Stimulated activated CD8-positive, alpha-beta memory T cell treated with anti-CD3 and anti-CD28 coated beads, Interleukin-12 subunit alpha, Interleukin-12 subunit beta, amount 100 ng/mL, for 1 hour (primary cell): ENCODE measurements around the gene ERBIN.
"Not testable (repeated sequence)": the region's sequence is repeated elsewhere in the genome, so short reads cannot be mapped to it uniquely, and the experiment has no call there.

Experiments used
- DNase-seq: peaks from one replicate; pipeline ENCODE4 v3.0.0-alpha.2; 2020; ENCODE audit warnings: low read depth

Gene ERBIN, protein sequence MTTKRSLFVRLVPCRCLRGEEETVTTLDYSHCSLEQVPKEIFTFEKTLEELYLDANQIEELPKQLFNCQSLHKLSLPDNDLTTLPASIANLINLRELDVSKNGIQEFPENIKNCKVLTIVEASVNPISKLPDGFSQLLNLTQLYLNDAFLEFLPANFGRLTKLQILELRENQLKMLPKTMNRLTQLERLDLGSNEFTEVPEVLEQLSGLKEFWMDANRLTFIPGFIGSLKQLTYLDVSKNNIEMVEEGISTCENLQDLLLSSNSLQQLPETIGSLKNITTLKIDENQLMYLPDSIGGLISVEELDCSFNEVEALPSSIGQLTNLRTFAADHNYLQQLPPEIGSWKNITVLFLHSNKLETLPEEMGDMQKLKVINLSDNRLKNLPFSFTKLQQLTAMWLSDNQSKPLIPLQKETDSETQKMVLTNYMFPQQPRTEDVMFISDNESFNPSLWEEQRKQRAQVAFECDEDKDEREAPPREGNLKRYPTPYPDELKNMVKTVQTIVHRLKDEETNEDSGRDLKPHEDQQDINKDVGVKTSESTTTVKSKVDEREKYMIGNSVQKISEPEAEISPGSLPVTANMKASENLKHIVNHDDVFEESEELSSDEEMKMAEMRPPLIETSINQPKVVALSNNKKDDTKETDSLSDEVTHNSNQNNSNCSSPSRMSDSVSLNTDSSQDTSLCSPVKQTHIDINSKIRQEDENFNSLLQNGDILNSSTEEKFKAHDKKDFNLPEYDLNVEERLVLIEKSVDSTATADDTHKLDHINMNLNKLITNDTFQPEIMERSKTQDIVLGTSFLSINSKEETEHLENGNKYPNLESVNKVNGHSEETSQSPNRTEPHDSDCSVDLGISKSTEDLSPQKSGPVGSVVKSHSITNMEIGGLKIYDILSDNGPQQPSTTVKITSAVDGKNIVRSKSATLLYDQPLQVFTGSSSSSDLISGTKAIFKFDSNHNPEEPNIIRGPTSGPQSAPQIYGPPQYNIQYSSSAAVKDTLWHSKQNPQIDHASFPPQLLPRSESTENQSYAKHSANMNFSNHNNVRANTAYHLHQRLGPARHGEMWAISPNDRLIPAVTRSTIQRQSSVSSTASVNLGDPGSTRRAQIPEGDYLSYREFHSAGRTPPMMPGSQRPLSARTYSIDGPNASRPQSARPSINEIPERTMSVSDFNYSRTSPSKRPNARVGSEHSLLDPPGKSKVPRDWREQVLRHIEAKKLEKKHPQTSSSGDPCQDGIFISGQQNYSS (N-terminal part only)

DNA sequence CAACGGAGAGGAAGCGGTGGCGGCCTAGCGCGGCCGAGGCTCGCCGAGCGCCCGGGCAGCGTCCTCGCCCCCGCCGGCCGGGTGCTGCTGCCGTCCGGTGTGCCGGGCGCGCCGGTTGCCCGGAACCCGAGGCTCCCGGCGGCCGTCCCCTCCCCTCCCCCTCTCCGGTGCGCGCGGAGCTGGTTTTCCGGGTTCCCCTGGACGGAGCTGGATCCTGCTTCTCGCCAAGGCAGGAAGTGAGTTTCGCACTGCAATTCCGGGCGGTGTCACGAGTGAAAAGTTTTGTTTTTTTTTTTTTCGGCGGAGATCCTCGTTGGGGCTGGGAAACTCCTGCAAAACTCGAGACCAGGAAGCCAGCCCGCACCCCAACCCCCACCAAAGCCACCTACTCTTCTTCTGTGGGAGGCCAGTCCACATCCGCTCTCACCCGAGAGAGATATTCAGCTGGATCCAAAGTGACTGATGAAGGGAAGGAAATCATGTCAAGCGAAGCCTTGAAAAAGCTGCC is at the start of gene ERBIN:
Gene ERBIN, plus strand, starts transcription at position 300 of the 508 bp plus-strand sequence. CDS start 66,144 bp downstream, outside the sequence.
- DNase-seq: peak; percentile 45

DNA sequence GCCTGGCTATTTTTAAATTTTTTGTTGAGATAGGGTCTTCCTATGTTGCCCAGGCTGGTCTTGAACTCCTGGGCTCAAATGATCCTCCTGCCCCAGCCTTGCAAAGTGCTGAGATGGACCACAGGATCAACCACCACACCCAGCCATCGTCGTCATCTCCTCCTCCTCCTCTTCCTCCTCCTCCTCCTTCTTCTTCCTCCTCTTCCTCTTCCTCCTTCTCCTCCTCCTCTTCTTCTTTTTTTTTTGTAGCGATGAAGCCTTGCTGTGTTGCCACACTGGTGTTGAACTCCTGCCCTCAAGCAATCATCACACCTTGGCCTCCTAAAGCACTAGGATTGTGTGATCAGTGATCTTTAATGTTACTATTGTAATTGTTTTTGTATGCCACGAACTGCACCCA is 49.4 kb upstream of the ERBIN start:
- no peak for DNase-seq

DNA sequence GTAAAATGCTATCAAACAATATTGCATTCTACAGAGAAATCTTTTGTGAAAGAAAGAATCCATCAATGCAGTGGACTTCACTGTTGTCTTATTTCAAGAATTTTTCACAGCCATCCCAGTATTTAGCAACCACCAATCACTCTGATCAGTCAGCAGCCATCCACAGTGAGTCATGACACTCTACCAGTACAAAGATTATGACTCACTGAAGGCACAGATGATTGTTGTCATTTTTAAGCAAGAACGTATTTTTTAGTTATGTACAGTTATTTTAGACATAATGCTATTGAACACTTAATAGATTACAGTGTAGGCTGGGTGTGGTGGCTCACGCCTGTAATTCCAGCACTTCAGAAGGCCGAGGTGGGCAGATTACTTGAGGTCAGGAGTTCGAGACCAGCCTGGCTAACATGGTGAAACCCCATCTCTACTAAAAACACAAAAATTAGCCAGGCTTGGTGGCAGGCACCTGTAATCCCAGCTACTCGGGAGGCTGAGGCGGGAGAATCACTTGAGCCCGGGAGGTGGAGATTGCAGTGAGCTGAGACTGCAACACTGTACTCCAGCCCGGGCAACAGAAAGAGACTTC is 46.6 kb upstream of the ERBIN start:
- not testable (repeated sequence) for DNase-seq

DNA sequence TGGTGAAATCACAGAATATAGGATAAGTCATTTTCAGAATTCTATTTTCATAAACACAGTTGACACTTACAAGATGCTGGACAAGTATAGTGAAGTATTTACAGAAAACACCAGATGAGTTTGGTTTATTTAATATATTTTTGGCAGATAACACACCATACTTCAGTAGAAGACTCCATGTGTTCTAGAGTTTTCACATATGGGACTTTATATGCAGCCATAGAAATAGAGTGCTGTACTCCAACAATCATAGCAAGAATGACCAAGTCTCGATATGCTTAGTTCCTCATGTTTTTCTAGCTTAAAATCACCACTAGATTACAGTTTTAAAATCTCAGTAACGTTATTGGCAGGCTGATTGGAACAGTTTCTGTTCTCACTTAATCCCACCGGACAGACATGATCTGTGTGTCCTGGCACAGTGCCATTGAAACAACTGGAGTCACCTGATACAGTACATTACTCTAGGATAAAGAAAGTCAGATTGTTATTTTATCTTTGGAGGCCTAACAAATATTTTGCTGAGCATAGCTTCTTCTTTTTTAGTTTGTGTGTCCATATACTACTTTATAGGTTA is 45.8 kb upstream of the ERBIN start:
- no peak for DNase-seq

DNA sequence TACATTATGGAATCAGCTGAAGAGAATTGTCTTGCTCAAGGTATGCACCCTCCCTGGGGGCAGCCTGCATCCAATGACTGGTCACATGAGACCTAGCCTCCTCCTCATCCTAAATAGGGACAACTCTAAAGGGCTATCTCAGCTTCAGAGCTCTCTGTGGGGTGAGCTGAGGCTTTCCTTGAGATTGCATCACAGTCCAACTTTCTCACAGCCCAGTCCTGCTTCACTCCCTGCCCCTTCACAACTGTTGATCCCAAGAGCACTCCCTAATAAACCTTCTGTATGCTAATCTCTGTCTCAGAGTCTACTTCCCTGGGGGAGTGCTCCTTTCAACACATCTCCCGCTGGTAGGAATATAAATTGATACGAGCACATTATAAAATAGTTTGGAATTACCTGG is 44.1 kb upstream of the ERBIN start:
- DNase-seq: no peak

DNA sequence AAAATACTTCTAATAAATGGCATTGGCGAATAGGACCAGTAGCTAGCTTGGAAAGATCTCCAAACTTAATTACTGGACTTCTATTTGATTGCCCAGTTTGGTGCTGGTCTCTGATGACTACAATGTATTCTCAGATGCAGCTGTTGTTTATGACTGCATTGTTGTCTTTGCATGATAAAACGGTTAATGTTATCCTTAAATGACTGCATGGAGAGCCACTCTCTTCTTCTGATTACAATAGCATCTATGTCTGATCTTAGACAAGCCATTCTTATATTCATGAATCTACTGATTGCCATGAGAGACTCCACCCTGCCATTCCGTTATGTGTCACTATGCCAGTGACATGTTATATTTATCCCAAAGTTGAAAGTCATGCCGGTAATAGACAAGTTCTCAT is 42.9 kb upstream of the ERBIN start:
- no peak for DNase-seq

DNA sequence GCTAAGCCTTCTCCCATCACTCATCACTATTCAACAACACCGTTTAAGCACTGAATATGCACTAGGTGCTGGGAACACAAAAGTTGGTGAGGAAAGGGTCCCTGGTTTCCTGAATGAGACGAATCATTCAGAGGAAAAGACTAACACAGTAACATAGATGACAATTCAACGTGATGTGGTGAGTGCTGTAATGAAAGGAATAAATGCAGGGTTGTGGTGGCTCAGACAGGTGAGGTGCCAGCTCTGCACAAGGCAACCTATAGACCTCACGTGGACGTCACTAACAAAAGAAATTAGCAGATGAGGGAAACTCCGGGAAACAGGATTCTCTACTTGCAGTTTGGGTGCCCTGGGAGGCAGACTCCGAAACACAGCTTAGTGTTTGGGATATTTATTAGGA is 40.0 kb upstream of the ERBIN start:
- no peak for DNase-seq

DNA sequence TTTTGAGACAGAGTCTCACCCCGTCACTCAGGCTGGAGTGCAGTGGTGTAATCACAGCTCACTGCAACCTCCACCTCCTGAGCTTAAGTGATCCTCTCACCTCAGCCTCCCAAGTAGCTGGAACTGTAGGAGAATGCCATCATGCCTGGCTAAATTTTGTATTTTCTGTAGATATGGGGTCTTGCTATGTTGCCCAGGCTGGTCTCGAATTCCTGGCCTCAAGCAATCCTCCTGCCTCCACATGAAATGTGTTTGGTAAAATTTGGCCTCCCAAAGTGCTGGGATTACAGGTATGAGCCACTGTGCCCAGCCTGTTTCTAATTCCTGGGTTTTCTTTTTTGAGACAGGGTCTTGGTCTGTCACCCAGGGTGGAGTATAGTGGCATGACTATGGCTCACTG is 34.4 kb upstream of the ERBIN start:
- DNase-seq: not testable (repeated sequence)

DNA sequence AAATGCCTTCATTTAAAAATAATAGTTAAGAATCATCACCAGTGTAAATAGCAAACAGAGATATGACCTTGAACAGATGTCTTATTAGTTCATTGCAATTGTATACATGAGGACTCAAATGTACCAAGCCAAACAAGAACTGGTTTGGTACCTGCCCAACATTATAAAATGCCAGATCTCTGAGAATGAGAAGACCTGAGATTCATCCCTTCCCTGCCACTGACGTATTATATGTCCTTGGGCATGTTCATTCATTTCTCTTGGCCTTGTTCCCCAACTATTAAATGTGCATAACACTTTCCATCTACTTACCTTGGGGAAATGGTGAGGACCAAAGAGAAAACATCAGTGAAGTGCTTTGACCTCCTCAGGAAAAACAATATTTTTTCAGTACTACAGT is 33.6 kb upstream of the ERBIN start:
- DNase-seq: no peak

DNA sequence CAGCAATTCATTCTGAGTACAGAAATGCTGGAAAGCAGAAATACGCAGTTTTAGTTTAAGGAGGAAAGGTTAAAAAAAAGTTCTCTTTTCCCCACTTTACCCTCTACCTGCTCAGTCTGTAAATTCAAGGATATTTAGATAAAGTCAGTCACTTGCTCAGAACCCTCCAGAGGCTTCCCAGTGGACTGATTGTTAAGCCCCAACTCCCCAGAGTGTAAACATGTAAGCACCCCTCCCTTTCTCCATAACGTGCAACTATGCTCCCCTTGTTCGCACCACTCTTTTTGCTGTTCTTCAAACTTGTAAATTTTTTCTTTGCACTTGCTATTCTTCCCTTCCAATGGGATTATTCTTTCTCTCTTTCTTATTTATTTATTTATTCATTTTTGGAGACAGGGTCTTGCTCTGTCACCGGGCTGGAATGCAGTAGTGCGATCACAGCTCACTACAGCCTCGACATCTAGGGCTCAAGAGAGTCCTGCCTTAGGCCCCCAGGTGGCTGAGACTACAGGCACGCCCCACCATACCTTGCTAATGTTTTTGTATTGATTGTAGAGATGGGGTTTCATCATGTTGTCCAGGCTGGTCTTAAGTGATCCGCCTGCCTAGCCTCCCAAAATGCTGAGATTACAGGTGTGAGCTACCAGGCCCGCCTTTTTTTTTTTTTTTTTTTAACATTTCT is 32.5 kb upstream of the ERBIN start:
- no peak for DNase-seq

DNA sequence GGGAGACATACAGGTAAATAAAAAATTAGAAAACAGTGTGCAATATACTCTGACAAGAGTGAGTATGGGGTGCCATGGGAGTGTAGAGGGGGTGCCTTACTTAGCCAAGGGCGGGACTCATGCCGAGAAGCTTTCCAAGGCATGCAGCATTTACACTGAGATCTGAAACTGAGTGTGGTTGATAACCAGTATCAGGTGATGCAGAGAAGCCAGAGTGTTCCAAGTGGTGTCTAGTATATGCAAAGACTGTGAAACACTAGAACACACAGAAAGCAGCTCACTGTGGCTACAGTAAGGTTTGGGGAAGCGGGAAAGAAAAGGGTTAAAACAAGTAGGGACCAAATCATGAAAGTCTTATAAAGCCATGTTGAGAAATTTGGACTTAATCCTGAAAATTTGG is 30.5 kb upstream of the ERBIN start:
- DNase-seq: no peak

DNA sequence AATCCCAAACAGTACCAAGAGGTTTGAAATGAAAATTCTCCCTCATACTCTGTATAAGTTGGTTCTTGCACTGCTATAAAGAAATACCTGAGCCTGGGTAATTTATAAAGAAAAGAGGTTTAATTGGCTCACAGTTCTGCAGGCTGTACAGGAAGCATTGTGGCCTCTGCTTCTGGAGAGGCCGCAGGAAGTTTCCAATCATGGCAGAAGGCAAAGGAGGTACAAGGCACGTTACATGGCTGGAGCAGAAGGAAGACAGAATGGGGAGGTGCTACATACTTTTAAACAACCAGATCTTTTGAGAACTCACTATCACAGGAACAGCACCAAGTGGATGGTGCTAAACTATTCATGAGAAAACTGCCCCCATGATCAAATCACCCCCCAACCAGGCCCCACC is 25.6 kb upstream of the ERBIN start:
- no peak for DNase-seq

DNA sequence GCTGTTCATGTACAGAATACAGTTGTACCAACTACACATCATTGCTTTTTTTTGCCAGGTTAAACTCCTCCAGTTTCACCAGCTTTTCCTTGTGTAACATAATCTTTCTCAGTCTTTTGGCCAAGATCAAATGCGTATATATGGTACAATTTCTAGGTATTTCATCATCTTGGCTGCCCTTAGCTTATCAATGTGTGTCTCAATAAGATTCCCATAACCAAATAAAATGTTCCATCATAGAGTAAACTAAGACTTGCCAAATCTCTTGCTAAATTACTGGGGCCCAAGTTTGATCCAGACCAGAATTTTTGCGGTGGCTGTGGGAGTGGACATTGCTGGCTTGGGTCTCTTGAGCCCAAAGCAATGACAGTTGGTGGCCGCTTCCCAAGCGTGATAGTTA is 24.3 kb upstream of the ERBIN start:
- DNase-seq: no peak

DNA sequence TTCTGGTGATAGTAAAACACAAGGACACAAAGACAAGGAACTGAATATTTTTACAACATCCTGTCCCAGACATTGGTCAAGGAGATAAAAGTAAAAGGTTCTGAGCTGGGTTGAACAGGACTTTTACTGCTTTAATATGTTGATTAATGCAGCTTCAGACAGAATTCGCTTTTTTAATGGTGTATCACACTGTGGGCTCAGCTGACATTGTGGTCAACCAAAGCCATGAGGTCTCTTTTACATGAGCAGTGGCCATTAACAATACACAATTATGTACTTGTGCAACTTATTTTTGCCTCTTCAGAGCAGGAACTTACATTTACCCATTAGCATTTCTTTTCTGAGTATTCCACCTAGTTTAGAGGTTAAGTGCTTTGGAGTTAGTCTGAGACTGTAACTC is 22.8 kb upstream of the ERBIN start:
- DNase-seq: no peak

DNA sequence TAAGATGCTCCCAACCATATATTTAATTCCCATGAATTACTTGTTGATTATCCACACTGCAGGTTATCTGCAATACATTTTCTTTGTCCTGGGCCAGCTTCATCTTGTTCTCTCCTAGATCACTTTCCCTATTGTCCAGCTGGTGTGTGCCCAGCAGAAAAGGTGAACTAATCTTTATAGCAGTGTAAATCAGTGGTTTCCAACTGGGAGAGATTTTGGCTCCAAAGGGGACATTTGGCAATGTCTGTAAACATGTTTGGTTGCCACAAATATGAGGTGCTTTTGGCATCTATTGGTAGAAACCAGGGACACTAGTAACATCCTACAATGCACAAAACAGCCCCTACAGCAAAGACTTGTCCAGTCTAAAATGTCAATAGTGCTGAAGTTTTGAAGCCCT is 20.1 kb upstream of the ERBIN start:
- no peak for DNase-seq

DNA sequence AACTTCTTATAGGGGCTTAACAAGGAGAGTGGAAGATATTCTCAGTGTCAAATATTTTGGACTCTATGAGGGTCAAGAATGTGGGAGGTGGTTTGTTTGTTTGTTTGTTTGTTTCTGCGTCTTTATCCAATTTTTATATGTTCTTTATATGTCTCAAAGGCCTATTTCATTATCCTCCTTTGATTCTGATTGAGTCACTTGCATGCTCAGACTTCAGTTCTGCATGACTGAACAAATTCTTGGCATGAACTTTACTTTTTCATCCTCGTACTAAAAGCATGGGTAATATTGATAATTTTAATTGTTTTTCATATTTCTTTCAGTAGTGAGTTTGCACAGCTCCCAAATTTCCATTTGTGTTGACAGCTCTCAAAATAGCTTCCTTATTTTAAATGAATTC is 19.2 kb upstream of the ERBIN start:
- DNase-seq: no peak

DNA sequence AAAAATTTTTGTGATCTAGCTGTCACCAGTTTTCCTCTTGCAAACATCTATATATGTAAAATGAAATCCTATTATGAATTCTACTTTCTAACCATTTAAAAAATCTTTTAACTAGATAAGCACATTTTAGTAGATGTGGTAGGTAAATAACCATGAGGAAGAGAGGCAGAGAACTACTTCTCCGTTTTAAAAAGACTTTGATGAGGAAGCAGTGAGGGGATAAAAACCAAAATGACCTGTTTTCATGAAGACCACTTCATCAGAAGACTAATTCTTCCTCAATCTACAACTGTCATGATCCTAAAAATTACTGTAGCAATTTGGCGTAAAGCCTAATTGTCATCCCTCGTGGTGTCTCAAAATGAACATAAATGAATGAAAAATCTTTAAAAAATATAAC is 15.7 kb upstream of the ERBIN start:
- DNase-seq: no peak

DNA sequence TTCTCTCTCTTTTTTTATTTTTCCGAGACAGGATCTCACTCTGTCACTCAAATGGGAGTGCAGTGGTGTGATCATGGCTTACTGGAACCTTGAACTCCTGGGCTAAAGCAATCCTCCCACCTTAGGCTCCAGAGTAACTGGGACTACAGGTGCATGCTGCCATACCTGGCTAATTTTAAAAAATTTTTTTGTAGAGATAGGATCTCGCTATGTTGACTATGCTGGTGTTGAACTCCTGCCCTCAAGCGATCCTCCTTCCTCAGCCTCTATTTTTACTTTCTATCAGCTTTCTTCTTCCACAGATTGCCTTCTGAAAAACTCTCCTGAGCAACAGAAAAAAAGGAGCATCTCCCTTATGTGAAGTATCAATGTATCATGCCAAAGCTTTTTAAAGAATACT is 14.1 kb upstream of the ERBIN start:
- DNase-seq: no peak

DNA sequence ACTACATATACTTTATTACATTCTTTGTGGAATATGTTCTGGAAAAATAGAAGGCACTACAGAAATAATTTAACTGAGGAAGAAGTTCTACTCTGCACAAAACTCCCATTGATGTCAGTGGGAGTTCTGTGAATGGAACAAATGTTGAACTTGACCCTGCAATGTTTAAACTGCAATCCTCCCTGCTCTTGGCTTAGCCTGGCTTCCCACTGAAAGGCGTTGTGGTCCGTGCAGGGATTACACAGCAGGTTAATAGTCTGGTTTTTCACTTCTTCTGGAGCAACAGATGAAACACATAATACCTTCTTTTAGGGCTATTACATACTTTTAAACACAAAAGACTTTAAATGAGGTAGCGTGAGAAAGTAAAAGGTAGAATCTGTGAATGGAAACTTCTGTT is 12.9 kb upstream of the ERBIN start:
- DNase-seq: no peak

DNA sequence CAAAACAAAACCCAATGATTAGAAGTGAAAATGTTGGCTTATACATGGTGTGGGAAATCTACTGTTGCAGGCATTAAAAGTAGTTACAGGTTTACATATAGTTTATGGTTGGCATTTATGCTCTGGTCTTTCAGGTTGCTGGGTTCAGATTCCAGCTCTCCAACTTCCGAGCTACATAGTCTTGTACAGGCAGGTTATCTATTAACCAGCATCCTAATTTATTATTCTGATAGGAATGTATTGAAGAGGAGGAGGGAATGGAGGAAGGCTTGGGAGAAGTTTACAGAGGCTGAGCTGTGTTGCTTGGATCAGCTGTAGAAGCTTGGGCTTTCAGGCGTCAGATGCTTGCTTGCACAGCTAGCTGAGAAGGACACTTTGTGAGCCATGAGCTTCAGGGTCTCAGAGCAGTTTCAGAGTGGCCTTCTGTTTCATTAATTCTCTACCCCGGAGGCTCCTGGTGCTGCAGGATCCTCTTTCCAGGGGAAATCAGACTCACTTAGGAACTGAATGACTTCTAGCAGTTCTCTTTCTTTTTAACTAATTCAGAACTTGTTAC is 11.7 kb upstream of the ERBIN start:
- DNase-seq: no peak

DNA sequence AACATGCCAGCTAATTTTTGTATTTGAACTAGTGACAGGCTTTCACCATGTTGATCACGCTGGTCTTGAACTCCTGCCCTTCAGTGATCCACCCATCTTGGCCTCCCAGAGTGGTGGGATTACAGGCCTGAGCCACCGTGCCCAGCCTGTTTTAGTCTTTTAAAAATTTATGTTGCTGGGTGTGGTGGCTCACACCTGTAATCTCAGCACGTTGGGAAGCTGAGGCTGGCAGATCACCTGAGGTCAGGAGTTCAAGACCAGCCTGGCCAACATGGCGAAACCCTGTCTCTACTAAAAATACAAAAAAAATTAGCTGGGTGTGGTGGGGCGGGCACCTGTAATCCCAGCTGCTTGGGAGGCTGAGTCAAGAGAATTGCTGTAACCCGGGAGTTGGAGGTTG is 10.7 kb upstream of the ERBIN start:
- DNase-seq: not testable (repeated sequence)
